GM23338 (cell line): Measurements from ENCODE around the gene NPY. TPM values are rescaled to one million over a fixed set of nuclear protein-coding genes. Genes with fewer than 3 reads are reported as not detected.

Experiments used
- NANOG ChIP-seq: IDR thresholded peaks from 2 replicates; pipeline ENCODE4 v1.6.1; 2016; ENCODE audit warnings: antibody characterized with exemption, borderline replicate concordance
- POLR2AphosphoS5 ChIP-seq: IDR thresholded peaks from 2 replicates; pipeline ENCODE4 v1.6.1; 2016; ENCODE audit warnings: antibody characterized with exemption, low read depth
- polyA plus RNA-seq: library from polyadenylated mRNA; unstranded; fragments of >200 nt; fragmentation: Nextera tagmentation; extraction: Ambion mirVana; gene quantifications from 2 replicates; pipeline ENCODE4 v1.2.1, GENCODE V29; 2016
- total RNA-seq: library from RNA; depleted of rRNA; stranded (reverse); fragments of >200 nt; shearing (Covaris generic); gene quantifications from 2 replicates; pipeline ENCODE4 v1.2.3, GENCODE V29; 2014
- TF ChIP-seq, protein P1 (sequence below): fragments of 250-450 bp; sonication (Bioruptor Pico); IDR thresholded peaks from 2 replicates; pipeline ENCODE4 v1.5.0; 2020; ENCODE audit warnings: mild to moderate bottlenecking, moderate library complexity
- TF ChIP-seq, protein P2 (sequence below): IDR thresholded peaks from one replicate; pipeline ENCODE4 v1.6.1; 2018; ENCODE audit warnings: antibody characterized with exemption; ENCODE audit not compliant: unreplicated experiment
- TF ChIP-seq, protein P3 (sequence below), 2 experiments: fragments of 200-600 bp in 1 of 2; sonication (generic) in 1 of 2; conservative IDR thresholded peaks; 2 replicates each; pipeline versions ENCODE4 v1.5.1 to v1.6.1; 2016 to 2017; ENCODE audit warnings: antibody characterized with exemption in 2 of 2, low read depth in 2 of 2, mild to moderate bottlenecking in 2 of 2, moderate library complexity in 1 of 2
- TF ChIP-seq, protein P4 (sequence below): IDR thresholded peaks from 2 replicates; pipeline ENCODE4 v1.6.1; 2016; ENCODE audit warnings: antibody characterized with exemption

Gene NPY
- total and polyA plus RNA-seq, 2 experiments from 2014 or later: 7.0 TPM; not detected in 1

DNA sequence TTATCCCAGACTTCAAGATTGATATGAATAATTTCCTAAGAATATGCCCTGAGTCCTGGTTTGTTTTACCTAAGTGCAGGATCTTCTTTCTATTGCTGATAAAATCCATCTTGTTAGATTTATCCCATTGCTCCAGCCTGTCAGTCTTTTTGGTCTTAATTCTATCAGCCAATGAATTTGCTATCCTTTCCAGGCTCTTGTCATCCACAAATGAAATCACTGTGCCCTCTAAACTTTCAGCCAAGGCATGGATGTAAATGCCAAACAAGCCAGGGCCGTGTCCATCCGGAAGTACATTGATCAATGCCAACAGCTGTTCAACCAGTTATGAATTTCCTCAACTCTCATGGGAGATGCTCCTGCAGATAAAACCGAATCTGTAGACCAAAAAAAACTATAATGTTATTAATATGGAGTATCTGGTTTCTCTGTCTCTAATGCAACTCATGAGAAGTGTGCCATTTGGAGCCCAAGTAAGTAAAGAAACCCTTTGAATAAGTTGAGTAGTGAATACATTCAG, 40.0 kb downstream of the NPY start (continued):
- TF ChIP-seq, protein P1, sequence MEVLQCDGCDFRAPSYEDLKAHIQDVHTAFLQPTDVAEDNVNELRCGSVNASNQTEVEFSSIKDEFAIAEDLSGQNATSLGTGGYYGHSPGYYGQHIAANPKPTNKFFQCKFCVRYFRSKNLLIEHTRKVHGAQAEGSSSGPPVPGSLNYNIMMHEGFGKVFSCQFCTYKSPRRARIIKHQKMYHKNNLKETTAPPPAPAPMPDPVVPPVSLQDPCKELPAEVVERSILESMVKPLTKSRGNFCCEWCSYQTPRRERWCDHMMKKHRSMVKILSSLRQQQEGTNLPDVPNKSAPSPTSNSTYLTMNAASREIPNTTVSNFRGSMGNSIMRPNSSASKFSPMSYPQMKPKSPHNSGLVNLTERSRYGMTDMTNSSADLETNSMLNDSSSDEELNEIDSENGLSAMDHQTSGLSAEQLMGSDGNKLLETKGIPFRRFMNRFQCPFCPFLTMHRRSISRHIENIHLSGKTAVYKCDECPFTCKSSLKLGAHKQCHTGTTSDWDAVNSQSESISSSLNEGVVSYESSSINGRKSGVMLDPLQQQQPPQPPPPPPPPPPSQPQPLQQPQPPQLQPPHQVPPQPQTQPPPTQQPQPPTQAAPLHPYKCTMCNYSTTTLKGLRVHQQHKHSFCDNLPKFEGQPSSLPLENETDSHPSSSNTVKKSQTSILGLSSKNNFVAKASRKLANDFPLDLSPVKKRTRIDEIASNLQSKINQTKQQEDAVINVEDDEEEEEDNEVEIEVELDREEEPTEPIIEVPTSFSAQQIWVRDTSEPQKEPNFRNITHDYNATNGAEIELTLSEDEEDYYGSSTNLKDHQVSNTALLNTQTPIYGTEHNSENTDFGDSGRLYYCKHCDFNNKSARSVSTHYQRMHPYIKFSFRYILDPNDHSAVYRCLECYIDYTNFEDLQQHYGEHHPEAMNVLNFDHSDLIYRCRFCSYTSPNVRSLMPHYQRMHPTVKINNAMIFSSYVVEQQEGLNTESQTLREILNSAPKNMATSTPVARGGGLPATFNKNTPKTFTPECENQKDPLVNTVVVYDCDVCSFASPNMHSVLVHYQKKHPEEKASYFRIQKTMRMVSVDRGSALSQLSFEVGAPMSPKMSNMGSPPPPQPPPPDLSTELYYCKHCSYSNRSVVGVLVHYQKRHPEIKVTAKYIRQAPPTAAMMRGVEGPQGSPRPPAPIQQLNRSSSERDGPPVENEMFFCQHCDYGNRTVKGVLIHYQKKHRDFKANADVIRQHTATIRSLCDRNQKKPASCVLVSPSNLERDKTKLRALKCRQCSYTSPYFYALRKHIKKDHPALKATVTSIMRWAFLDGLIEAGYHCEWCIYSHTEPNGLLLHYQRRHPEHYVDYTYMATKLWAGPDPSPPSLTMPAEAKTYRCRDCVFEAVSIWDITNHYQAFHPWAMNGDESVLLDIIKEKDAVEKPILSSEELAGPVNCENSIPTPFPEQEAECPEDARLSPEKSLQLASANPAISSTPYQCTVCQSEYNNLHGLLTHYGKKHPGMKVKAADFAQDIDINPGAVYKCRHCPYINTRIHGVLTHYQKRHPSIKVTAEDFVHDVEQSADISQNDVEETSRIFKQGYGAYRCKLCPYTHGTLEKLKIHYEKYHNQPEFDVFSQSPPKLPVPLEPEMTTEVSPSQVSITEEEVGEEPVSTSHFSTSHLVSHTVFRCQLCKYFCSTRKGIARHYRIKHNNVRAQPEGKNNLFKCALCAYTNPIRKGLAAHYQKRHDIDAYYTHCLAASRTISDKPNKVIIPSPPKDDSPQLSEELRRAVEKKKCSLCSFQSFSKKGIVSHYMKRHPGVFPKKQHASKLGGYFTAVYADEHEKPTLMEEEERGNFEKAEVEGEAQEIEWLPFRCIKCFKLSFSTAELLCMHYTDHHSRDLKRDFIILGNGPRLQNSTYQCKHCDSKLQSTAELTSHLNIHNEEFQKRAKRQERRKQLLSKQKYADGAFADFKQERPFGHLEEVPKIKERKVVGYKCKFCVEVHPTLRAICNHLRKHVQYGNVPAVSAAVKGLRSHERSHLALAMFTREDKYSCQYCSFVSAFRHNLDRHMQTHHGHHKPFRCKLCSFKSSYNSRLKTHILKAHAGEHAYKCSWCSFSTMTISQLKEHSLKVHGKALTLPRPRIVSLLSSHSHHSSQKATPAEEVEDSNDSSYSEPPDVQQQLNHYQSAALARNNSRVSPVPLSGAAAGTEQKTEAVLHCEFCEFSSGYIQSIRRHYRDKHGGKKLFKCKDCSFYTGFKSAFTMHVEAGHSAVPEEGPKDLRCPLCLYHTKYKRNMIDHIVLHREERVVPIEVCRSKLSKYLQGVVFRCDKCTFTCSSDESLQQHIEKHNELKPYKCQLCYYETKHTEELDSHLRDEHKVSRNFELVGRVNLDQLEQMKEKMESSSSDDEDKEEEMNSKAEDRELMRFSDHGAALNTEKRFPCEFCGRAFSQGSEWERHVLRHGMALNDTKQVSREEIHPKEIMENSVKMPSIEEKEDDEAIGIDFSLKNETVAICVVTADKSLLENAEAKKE: no peak
- TF ChIP-seq, protein P2, sequence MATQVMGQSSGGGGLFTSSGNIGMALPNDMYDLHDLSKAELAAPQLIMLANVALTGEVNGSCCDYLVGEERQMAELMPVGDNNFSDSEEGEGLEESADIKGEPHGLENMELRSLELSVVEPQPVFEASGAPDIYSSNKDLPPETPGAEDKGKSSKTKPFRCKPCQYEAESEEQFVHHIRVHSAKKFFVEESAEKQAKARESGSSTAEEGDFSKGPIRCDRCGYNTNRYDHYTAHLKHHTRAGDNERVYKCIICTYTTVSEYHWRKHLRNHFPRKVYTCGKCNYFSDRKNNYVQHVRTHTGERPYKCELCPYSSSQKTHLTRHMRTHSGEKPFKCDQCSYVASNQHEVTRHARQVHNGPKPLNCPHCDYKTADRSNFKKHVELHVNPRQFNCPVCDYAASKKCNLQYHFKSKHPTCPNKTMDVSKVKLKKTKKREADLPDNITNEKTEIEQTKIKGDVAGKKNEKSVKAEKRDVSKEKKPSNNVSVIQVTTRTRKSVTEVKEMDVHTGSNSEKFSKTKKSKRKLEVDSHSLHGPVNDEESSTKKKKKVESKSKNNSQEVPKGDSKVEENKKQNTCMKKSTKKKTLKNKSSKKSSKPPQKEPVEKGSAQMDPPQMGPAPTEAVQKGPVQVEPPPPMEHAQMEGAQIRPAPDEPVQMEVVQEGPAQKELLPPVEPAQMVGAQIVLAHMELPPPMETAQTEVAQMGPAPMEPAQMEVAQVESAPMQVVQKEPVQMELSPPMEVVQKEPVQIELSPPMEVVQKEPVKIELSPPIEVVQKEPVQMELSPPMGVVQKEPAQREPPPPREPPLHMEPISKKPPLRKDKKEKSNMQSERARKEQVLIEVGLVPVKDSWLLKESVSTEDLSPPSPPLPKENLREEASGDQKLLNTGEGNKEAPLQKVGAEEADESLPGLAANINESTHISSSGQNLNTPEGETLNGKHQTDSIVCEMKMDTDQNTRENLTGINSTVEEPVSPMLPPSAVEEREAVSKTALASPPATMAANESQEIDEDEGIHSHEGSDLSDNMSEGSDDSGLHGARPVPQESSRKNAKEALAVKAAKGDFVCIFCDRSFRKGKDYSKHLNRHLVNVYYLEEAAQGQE: no peak
- no peak for TF ChIP-seq NANOG
- no peak for TF ChIP-seq POLR2AphosphoS5
- TF ChIP-seq, protein P3, sequence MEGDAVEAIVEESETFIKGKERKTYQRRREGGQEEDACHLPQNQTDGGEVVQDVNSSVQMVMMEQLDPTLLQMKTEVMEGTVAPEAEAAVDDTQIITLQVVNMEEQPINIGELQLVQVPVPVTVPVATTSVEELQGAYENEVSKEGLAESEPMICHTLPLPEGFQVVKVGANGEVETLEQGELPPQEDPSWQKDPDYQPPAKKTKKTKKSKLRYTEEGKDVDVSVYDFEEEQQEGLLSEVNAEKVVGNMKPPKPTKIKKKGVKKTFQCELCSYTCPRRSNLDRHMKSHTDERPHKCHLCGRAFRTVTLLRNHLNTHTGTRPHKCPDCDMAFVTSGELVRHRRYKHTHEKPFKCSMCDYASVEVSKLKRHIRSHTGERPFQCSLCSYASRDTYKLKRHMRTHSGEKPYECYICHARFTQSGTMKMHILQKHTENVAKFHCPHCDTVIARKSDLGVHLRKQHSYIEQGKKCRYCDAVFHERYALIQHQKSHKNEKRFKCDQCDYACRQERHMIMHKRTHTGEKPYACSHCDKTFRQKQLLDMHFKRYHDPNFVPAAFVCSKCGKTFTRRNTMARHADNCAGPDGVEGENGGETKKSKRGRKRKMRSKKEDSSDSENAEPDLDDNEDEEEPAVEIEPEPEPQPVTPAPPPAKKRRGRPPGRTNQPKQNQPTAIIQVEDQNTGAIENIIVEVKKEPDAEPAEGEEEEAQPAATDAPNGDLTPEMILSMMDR (conservative IDR thresholded peaks at IDR 0.05; ENCODE audit: low read depth in 2 of 2): no peak
- TF ChIP-seq, protein P4, sequence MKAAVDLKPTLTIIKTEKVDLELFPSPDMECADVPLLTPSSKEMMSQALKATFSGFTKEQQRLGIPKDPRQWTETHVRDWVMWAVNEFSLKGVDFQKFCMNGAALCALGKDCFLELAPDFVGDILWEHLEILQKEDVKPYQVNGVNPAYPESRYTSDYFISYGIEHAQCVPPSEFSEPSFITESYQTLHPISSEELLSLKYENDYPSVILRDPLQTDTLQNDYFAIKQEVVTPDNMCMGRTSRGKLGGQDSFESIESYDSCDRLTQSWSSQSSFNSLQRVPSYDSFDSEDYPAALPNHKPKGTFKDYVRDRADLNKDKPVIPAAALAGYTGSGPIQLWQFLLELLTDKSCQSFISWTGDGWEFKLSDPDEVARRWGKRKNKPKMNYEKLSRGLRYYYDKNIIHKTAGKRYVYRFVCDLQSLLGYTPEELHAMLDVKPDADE: no peak
